Inflammatory macrophage treated with lipopolysaccharide for 1 hour (primary cell): ENCODE measurements around the gene HAGHL.
"Not testable (repeated sequence)": the region's sequence is repeated elsewhere in the genome, so short reads cannot be mapped to it uniquely, and the experiment has no call there.

Experiments used
- DNase-seq, 2 donors: peaks; one replicate each; pipeline ENCODE4 v3.0.0-alpha.2; 2020 to 2022

HAGHL gene

GRCh38 chr16:735982-736453, 9.1 kb downstream of the HAGHL start:
- no peak for DNase-seq

- DNase-seq, result no peak
Measured at GRCh38 chr16:736936-737481, 10.1 kb downstream of the HAGHL start.

GRCh38 chr16:739560-740458, 12.9 kb downstream of the HAGHL start:
- no peak for DNase-seq

GRCh38 chr16:740459-740763, 13.5 kb downstream of the HAGHL start:
- no peak for DNase-seq

GRCh38 chr16:740764-741505, 14.0 kb downstream of the HAGHL start, which contains the start of gene CIAO3:
Gene CIAO3, minus strand, starts transcription at chr16:740997. Its CDS starts 12 bp downstream, at chr16:740985.
- peak; percentile 80 to 91 for DNase-seq

- no peak for DNase-seq
Measured at GRCh38 chr16:741986-742629, 15.2 kb downstream of the HAGHL start.

GRCh38 chr16:742894-743293, 16.0 kb downstream of the HAGHL start:
- not testable (repeated sequence) for DNase-seq

GRCh38 chr16:743794-744500, 17.0 kb downstream of the HAGHL start:
- no peak for DNase-seq

GRCh38 chr16:745739-746138, 18.8 kb downstream of the HAGHL start:
- no peak for DNase-seq

GRCh38 chr16:746637-747036, 19.7 kb downstream of the HAGHL start:
- DNase-seq, result no peak

GRCh38 chr16:747978-748746, 21.3 kb downstream of the HAGHL start:
- DNase-seq, result no peak

GRCh38 chr16:749010-749409, 22.1 kb downstream of the HAGHL start:
- no peak for DNase-seq

GRCh38 chr16:750485-750884, 23.6 kb downstream of the HAGHL start:
- DNase-seq, result no peak

- no peak for DNase-seq
Measured at GRCh38 chr16:751152-752006, 24.5 kb downstream of the HAGHL start.

- DNase-seq, result no peak
Measured at GRCh38 chr16:752007-752312, 25.1 kb downstream of the HAGHL start.

GRCh38 chr16:754121-754607, 27.3 kb downstream of the HAGHL start:
- DNase-seq, result not testable (repeated sequence)

- DNase-seq, result peak; percentile 47 to 51
Measured at GRCh38 chr16:754656-755055, 27.8 kb downstream of the HAGHL start.

- DNase-seq, result peak; percentile 25 to 63
Measured at GRCh38 chr16:756428-756827, 29.5 kb downstream of the HAGHL start.

GRCh38 chr16:759110-759910, 32.4 kb downstream of the HAGHL start:
- DNase-seq, result no peak

GRCh38 chr16:760065-760464, 33.2 kb downstream of the HAGHL start:
- no peak for DNase-seq
